ENCODE results near the gene ALS2CL. TPM values are rescaled to one million over a fixed set of nuclear protein-coding genes. Genes with fewer than 3 reads are reported as not detected.

Gene ALS2CL
- polyA plus RNA-seq, 2 of the 4 experiments (the other 2 are of a cell fraction) = 2.3 to 4.0 TPM

DNA sequence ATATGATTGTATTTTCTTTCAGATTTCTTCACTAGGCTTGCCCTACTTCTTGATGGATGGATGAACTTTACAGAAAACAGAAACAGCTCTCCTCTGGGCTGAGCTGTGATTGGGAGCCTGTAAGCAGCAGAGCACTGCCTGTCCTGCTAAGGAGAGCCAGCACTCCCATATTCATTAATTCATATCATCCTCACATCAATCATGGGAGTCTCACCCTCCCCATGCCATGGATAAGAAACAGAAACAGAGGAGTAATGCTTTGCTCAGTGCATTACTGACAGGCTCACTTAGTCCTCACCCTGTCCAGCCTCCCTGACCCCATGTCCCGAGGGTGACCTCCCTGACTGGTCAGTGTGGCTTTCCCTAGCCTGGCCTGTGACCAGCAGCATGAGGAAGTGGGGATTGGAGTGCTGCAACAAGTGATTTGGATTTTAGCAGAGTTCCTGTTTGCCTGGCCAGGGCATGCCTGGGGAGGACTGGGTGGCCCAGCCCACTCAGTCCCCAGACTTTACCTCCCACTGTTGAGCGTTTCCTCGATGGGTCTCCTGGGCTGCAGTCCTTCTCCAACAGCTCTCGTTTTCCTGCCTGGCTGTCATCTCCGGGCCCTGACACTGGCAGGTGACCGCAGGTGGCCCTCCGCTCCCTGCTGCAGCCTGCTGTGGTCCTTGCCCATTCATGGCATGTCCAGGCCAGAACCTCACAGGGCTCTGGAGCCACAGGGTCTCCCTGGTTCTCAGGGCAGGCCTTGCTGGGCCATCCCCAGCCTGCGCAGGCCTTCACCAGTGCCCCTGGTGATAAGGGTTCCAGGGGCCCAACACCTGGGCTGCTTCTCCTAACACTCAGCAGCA, 6.4 kb upstream of the ALS2CL start:
- ATAC-seq (no peak), DNase-seq (ENCODE audit: low read depth in 1 of 2, low spot score in 1 of 2) (no peak), FAIRE-seq (no peak)
- 80% methylated on average over 5 of the region's 8 CpGs for WGBS (ENCODE audit: missing lambda C conversion rate)
- POLR2A ChIA-PET = no interaction called here
- CTCF ChIA-PET = interaction anchor here (0.8 kb wide), 1 partner anchor 19 kb away, joined by 3 read pairs; no protein-coding TSS in a partner anchor
- no peaks in the 10 kb centered on the region for H3K9me3 ChIP-seq
- H3K4me2 ChIP-seq = no peak overlapping the region
- TF ChIP-seq SMC3 (IDR thresholded peaks at IDR 0.05) (no peak), RARB (CRISPR knock-in tag; IDR thresholded peaks at IDR 0.05) (no peak), TFCP2L1 (CRISPR knock-in tag; IDR thresholded peaks at IDR 0.05) (no peak), CEBPB (IDR thresholded peaks at IDR 0.05) (no peak), FOSB (CRISPR knock-in tag; IDR thresholded peaks at IDR 0.05) (no peak), NR3C1 (IDR thresholded peaks at IDR 0.05) (no peak), MAFK (IDR thresholded peaks at IDR 0.05; ENCODE audit: partially characterized antibody) (no peak)
- TF ChIP-seq, protein P1, sequence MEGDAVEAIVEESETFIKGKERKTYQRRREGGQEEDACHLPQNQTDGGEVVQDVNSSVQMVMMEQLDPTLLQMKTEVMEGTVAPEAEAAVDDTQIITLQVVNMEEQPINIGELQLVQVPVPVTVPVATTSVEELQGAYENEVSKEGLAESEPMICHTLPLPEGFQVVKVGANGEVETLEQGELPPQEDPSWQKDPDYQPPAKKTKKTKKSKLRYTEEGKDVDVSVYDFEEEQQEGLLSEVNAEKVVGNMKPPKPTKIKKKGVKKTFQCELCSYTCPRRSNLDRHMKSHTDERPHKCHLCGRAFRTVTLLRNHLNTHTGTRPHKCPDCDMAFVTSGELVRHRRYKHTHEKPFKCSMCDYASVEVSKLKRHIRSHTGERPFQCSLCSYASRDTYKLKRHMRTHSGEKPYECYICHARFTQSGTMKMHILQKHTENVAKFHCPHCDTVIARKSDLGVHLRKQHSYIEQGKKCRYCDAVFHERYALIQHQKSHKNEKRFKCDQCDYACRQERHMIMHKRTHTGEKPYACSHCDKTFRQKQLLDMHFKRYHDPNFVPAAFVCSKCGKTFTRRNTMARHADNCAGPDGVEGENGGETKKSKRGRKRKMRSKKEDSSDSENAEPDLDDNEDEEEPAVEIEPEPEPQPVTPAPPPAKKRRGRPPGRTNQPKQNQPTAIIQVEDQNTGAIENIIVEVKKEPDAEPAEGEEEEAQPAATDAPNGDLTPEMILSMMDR (IDR thresholded peaks at IDR 0.05) = no peak
- no peak overlapping the region for H3K4me3 ChIP-seq
- H3K4me1 ChIP-seq = no peaks in the 10 kb centered on the region
- no peak overlapping the region for H3K27ac ChIP-seq

- ChIA-PET POLR2A (no interaction called here), CTCF (interaction anchor here (0.5 to 1.3 kb wide), 4 partner anchors 199 to 816 kb away, joined by 3 to 4 read pairs (median 3); no protein-coding TSS in a partner anchor)
- TF ChIP-seq SREBF2 (IDR thresholded peaks at IDR 0.05) (no peak), CBX8 (IDR thresholded peaks at IDR 0.05) (no peak), RCOR1 (IDR thresholded peaks at IDR 0.05; ENCODE audit: low read depth, low read length) (no peak), CEBPB (IDR thresholded peaks at IDR 0.05) (no peak), HMGXB4 (CRISPR knock-in tag; IDR thresholded peaks at IDR 0.05; ENCODE audit: borderline replicate concordance) (no peak), RFX5 (IDR thresholded peaks at IDR 0.05) (no peak), RAD21 (conservative IDR thresholded peaks at IDR 0.05 in 1 of 2, IDR thresholded peaks at IDR 0.05 in 1 of 2) (no peak), ZC3H11A (IDR thresholded peaks at IDR 0.05) (no peak), FOXS1 (CRISPR knock-in tag; IDR thresholded peaks at IDR 0.05) (no peak)
- H3K27ac ChIP-seq = no peak overlapping the region
- 100% methylated on average over 3 of the region's 4 CpGs for WGBS (ENCODE audit: missing lambda C conversion rate)
- ATAC-seq (no peak), DNase-seq (ENCODE audit: low read depth in 1 of 2, low spot score in 1 of 2) (no peak), FAIRE-seq (no peak)
- H3K9me3 ChIP-seq = no peaks in the 10 kb centered on the region
- no peak overlapping the region for H3K4me3 ChIP-seq
- no peak overlapping the region for H3K4me2 ChIP-seq
- peaks cover 18% of the 10 kb centered on the region for H3K4me1 ChIP-seq
Observed at GRCh38 chr3:46695962-46696894, 2.7 kb upstream of the ALS2CL start.
